DMS53 (cell line): ENCODE measurements around the gene NAT9.

Experiments
- DNase-seq: peaks from one replicate; lab custom pipeline; 2025; lab: John Stamatoyannopoulos, UW

Gene NAT9

GRCh38 chr17:74744714-74745547 lies 31.2 kb downstream of the NAT9 start:
- DNase-seq = peak; percentile 80

GRCh38 chr17:74744349-74744713 lies 31.8 kb downstream of the NAT9 start:
- DNase-seq = peak; percentile 32

DNA sequence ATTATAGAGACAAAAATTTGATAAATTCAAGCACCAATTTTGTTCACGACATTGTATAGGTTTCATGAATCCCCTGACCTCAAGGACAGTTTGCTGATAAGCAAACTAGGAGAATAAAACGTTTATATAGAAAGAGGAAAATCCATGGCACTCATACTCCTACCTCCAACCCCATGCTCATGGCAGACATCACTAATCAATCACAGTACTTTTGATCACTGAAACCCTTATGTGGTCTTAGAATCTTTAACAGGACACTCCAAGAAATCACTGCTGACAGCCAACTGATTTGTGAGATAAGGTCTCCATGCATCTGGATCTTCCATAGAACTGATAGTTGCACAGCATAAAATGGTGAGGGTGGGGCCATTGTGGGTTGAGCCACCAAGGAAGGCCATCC lies 32.4 kb downstream of the NAT9 start:
- no peak for DNase-seq

DNA sequence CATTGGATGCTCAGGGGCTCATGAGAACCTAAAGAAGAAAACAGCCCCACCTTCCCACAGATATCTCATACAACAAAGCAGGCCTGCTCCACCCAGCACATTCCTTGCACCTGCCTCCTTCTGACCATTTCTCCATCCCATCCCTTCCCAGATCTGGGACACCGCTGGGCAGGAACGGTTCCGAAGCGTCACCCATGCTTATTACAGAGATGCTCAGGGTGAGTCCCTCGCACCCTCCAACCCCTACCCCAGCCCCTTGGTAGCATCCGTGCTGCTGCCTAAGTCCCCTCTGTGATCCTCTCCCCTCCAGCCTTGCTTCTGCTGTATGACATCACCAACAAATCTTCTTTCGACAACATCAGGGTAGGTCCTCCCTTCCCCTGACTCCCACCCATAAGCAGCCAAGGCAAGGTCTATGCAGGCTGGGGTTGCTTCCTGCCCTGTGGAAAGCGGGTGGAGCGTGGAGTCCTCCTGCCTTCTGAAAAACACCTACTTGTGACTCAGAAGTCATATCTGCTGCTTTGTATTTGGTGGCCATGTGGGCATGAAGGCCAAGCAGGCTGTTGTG lies 33.1 kb downstream of the NAT9 start:
- no peak for DNase-seq

DNA sequence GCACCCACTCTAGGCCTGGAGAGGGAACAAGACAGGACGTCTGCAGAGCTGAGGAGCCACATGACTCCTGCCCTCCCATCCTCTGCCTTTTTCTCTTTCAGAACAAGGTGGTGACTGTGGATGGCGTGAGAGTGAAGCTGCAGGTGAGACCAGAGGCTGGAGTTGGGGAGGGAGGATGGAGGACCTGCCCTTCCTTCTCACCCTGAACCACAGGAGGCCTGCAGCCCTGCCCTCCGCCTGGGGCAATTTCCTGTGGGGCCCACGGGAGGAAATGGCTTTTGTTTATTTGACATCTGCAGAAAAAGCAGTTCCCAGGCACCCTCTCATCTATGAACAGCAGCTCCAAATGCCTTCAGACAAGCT lies 34.0 kb downstream of the NAT9 start:
- DNase-seq = peak; percentile 83

GRCh38 chr17:74740641-74741387 lies 35.3 kb downstream of the NAT9 start:
- no peak for DNase-seq

DNA sequence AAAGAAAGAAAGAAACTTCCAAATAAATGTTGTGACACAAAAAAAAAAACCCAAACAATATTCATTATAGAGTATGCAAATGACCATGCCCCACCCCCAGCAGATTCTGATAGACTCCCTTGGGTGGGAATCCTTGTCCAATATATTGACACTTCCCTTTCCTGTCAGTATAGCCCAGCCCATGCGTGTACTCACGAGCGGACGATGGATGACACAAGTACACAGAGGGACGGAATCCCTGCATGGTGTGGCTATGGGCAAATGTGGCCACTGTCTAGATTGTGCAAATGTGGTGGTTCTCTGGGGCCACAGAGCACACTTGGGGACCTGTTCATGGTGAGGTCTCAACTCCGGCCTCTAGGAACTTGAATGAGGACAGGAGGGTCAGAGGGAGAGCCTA lies 36.0 kb downstream of the NAT9 start:
- DNase-seq = no peak

- DNase-seq = no peak
Measured at GRCh38 chr17:74739227-74739831, 36.8 kb downstream of the NAT9 start.

DNA sequence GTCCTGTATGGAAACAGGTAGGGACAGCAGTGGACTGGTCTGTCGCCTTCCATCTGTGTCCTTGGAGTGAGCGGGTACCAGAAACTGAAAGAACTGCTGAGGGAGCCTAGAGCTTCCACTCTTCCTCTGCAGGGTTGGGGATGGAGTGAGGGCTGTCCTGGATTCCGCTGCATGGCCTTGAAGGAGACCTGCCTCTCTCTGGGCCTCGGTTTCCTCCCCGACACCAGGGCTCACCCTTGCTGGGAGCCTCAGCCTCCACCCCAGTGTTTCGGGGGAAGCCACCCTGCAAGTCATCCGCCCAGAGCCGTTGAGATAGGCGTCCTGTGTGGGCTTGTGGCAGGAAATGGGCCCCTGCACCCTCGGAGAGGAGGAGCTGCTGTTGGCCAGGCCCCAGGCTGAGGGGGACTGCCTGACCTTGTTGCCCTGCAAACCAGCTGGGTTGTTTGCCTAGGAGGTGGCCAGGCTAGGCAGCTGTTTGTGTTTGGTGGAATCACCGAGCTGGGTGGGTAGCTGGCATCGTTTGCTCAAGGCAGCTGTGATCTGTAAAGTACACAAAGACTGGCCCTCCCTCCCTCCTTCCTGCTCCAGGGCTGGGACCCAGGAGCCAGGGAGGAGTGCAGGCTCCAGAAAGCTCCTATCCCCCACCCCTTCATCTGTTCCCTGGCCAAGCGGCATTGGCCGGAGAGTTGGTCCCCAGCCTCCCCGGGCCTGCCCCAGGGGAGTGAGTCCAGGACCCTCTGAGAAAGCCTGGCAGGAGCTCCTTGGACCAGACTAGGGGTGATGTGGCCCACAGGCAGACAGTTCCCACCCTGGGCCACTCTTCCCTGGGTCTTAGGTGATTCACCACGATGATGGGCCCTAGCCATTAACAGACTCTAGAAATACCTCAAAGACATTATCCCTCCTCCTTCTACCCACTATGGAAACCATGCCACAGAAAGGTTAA lies 37.8 kb downstream of the NAT9 start:
- peak; percentile 88 for DNase-seq

- peak; percentile 80 for DNase-seq
Measured at GRCh38 chr17:74737299-74738050, 38.7 kb downstream of the NAT9 start.

DNA sequence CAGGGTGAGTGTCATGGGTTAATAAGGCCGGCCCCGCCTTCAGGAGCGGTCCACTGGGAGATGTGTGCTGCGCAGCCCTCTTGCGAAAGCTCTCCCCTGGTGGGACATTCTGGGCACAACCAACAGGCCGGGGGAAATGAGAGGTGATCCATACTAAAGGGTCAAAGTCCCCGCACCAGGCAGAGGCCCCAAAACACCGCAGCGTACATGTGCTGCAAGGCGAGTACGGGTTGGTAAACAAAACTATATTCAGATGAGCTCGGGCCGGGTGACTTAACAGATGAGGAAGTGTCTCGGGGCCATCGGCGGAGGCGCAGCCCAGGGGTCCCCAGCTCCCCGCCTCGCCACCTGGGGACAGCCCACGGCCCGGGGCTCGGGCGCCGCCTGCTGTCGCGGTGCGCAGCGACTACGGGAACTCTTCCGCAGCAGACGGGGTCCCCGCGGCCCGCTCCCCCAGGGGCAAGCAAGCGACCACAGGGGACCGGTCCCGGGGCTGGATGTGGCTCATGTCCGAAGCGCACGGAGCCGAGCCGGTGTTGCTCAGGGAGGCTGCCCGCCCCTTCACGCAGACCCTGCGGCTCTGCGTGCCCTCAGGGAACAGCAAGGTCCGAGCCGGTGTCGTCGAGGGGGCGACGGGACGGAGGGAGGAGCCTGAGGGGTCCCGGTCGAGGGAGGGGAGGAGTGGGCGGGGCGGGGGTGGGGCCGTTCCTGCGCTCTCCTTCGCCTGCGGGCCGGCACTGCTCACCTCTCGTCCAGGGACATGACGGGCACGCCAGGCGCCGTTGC lies 39.4 kb downstream of the NAT9 start, which contains the start of gene RAB37:
RAB37 (plus strand) TSS at position 744 of the 786 bp plus-strand sequence; CDS start at position 761, 17 bp downstream.
- DNase-seq = peak; percentile 80

- no peak for DNase-seq
Measured at GRCh38 chr17:74734256-74734655, 41.9 kb downstream of the NAT9 start.

DNA sequence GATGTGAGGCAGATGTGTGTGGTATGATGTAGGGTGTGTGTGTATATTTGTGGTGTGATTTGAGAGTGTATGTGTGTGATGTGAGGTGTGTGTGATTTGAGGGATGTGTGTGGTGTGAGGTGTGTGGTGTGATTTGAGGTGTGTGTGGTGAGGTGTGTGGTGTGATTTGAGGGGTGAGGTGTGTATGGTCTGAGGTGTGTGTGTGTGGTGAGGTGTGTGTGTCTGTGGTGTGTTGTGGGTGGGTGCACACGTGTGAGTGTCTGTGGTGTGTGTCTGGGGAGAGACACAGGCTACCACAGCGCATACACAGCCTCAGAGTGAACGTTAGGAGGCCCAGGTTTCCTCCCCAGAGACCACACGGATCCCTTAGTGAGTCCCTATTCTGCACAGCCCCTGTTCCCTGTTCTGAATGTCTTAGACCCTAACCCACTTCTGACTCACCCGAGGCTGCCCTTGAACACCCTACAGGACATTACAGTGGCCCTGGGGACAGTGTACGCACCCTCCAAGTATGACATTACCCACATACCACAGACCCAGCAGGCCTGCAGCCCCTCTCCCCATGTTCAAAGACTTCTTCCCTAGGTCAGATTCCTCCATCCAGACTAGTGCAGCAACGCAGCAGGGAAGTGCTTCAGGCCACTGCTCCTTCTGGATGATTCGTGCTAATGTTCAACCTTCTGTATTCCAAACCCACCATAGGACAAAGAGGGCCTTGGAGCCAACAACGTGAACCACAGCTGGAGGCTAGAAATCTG lies 42.6 kb downstream of the NAT9 start:
- no peak for DNase-seq

DNA sequence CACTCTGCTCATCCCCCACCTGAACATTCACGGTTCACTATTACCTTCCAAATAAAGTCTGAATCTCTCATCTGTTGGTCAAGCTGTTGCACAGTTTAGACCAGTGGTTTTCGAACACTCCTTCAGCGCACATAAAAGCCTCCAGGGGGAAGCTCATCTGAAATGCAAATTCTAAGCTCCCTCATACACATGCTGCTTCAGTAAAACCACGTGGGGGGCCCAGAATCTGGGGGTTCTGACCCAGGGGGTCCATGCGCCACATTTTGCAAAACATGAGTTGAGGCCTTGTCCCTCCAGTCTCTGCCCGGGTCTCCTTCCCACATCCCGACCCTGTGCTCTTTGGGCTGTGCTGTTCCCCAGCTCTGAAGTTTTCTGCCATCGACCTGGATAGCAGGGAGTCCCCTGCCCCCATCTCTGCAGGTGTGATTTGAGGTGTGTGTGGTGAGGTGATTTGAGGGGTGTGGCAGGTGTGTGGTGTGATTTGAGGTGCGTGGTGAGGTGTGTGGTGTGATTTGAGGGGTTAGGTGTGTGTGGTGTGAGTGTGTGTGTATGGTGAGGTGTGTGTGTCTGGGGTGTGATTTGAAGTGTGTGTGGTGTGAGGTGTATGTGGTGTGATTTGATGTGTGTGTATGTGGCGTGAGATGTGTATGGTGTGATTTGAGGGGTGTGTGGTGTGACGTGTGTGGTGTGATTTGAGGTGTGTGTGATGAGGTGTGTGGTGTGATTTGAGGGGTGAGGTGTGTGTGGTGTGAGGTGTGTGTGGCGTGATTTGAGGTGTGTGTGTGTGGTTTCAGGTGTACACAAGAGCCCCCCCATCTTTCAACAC lies 43.9 kb downstream of the NAT9 start:
- DNase-seq = no peak

DNA sequence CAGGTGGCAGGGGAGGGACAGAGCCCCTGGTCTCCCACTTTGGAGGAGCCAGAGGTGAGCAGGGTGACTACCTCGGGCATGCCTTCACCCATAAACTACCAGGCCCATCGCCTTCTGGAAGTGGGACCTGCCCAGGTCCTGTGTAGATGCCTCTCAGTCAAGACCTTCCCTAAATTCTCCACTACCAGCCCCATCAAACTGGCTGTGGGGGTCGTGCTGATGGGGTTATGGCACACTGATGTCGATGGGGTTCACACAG lies 44.9 kb downstream of the NAT9 start:
- no peak for DNase-seq

DNA sequence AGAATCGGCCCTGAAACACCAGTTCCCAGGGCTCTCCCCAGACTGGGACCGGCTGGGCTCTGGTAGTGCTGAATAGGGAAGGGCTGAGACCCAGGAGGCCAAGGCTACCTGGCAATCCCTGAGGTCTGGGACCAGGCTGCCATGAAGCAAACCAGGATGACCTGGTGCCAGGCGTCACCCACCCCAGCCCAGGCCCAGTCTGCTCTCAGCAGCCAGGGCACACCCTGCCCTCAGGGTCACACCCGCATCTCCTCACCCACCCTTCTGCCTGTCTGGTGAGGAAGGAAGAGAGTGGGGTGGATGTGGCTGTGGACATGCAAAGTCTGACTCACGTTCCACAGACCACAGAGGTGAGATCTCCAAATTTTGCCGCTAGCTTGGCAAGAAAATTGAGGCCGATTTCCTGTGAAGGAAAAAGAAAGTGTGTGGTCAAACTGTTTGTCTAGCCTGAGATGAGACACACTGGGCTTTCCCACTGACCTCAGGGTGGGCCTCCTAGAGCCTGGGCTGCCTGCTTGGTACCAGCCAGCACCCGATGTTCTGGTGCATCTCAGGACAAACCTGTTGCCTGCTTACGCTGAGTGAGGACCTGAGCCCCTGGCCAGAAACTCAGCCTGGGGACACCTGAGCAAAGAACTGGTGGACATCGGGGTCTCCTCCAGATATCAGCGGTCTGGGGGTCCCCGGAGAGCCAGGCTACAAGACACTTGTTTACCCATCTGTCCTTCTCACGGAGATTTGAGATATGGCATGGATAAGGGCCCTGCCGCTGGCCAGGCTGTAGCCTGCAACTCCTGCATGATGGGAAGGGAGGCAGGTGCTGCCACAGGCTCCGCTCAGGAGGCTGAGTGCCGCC lies 45.4 kb downstream of the NAT9 start:
- no peak for DNase-seq

DNA sequence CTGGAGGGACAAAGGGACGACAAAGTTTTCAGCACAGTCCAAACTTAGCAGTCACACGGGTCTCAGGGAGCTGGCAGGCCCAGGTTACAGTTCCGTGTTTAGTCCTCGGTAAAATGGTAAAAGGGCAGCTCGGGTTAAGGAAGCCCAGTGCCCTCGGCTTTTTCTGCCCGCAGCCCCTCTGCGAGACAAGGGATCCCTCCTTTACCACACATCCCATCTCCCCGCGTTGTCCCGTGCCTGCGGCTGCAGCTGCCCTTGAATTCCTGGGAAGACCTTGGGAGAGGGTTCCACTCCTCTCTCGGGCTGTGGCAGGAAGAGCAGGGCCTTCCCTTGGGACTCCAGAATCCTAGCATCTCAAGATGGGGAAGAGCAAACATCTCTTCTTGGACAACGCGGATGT lies 46.3 kb downstream of the NAT9 start:
- no peak for DNase-seq

- DNase-seq = no peak
Measured at GRCh38 chr17:74729368-74729767, 46.8 kb downstream of the NAT9 start.
